H1 (cell line): ENCODE results near the gene PTPRE. TPM values are rescaled to one million over a fixed set of nuclear protein-coding genes. Genes with fewer than 3 reads are reported as not detected.

ENCODE experiments used
- CTCF ChIA-PET: fragments of 300-600 bp; sonication (Branson Sonifier 250); formaldehyde crosslinking; loops from one replicate; lab custom pipeline; 2021; ENCODE audit not compliant: partially characterized antibody; lab: Charles Lee
- POLR2A ChIA-PET: fragments of 300-600 bp; sonication (Branson Sonifier 250); formaldehyde crosslinking; loops from one replicate; lab custom pipeline; 2021; ENCODE audit warnings: inconsistent platforms; ENCODE audit not compliant: partially characterized antibody; lab: Charles Lee
- DNase-seq, 2 experiments: peaks; one replicate each; pipeline versions ENCODE4 v3.0.0 to v3.0.0-alpha.2; 2010 to 2022; ENCODE audit warnings: low spot score in 2 of 2, low read depth in 1 of 2, mixed read lengths in 1 of 2
- FAIRE-seq: peaks from 2 replicates; lab custom pipeline; 2011; peaks lifted over from hg19 to GRCh38; lab: Jason Lieb, UNC
- H2AFZ ChIP-seq: 2 replicates; pipeline ENCODE4 v1.8.1; 2012; ENCODE audit warnings: low read length, inconsistent platforms
- H2AK5ac ChIP-seq: 2 replicates; pipeline ENCODE4 v1.6.1; 2013; ENCODE audit warnings: low read depth, low read length
- H2BK120ac ChIP-seq: replicated peaks from 2 replicates; pipeline ENCODE3; 2013; ENCODE audit warnings: low read depth, low read length, inconsistent platforms
- H2BK12ac ChIP-seq: 2 replicates; pipeline ENCODE4 v1.6.1; 2013; ENCODE audit warnings: low read depth, low read length
- H2BK15ac ChIP-seq: 2 replicates; pipeline ENCODE4 v1.6.1; 2013; ENCODE audit warnings: low read length
- H2BK20ac ChIP-seq: 2 replicates; pipeline ENCODE4 v1.6.1; 2013; ENCODE audit warnings: low read length
- H2BK5ac ChIP-seq: 2 replicates; pipeline ENCODE4 v1.6.1; 2013; ENCODE audit warnings: low read depth, low read length
- H3K14ac ChIP-seq: 2 replicates; pipeline ENCODE4 v1.6.1; 2013; ENCODE audit warnings: inconsistent platforms; ENCODE audit not compliant: insufficient read length
- H3K18ac ChIP-seq: 2 replicates; pipeline ENCODE4 v1.6.1; 2013; ENCODE audit warnings: low read length; ENCODE audit errors: extremely low read depth
- H3K23ac ChIP-seq: 2 replicates; pipeline ENCODE4 v1.6.1; 2013; ENCODE audit warnings: inconsistent platforms; ENCODE audit not compliant: insufficient read length
- H3K23me2 ChIP-seq: 2 replicates; pipeline ENCODE4 v1.6.1; 2013; ENCODE audit warnings: low read depth, low read length
- H3K27ac ChIP-seq: 2 replicates; pipeline ENCODE4 v1.6.1; 2011; ENCODE audit warnings: low read depth, low read length, inconsistent platforms
- H3K27me3 ChIP-seq, 4 experiments: replicated peaks in 1 of 4; 1 replicate in 1 of 4; 2 replicates in 3 of 4; pipeline versions ENCODE4 v1.6.1 to v1.8.1; 2011 to 2013; ENCODE audit warnings: low read length in 3 of 4, mild to moderate bottlenecking in 3 of 4, inconsistent platforms in 2 of 4, mixed read lengths in 2 of 4, moderate library complexity in 1 of 4; ENCODE audit not compliant: control insufficient read depth in 3 of 4, insufficient read depth in 3 of 4; ENCODE audit errors: extremely low read depth in 1 of 4
- H3K36me3 ChIP-seq, 4 experiments: 2 replicates each; pipeline versions ENCODE4 v1.6.1 to v1.8.1; 2011 to 2013; ENCODE audit warnings: mild to moderate bottlenecking in 4 of 4, low read length in 3 of 4, moderate library complexity in 2 of 4, control low read depth in 1 of 4, inconsistent platforms in 1 of 4; ENCODE audit not compliant: insufficient read depth in 4 of 4, control insufficient read depth in 2 of 4
- H3K4ac ChIP-seq: replicated peaks from 2 replicates; pipeline ENCODE3; 2013; ENCODE audit warnings: low read length, low read depth, mixed read lengths, inconsistent platforms; ENCODE audit not compliant: insufficient read length
- H3K4me1 ChIP-seq, 4 experiments: replicated peaks in 1 of 4; 1 replicate in 1 of 4; 2 replicates in 3 of 4; pipeline versions ENCODE4 v1.6.1 to v1.8.1; 2011 to 2013; ENCODE audit warnings: low read length in 3 of 4, inconsistent platforms in 2 of 4, mixed read lengths in 1 of 4; ENCODE audit not compliant: insufficient read depth in 4 of 4, control insufficient read depth in 3 of 4
- H3K4me2 ChIP-seq, 2 experiments: 2 replicates each; pipeline versions ENCODE4 v1.6.1 to v1.8.1; 2011 to 2013; ENCODE audit warnings: low read depth in 2 of 2, low read length in 2 of 2, control low read depth in 1 of 2, inconsistent platforms in 1 of 2, mild to moderate bottlenecking in 1 of 2; ENCODE audit not compliant: insufficient read depth in 1 of 2
- H3K4me3 ChIP-seq, 4 experiments: fragments of 200-600, 300-600 bp in 1 of 4; sonication (generic), shearing (Covaris generic), sonication (Bioruptor Twin) in 1 of 4; 2 replicates each; pipeline versions ENCODE4 v1.5.1 to v1.8.1; 2011 to 2016; ENCODE audit warnings: low read length in 4 of 4, low read depth in 3 of 4, control low read depth in 2 of 4, inconsistent platforms in 2 of 4, mild to moderate bottlenecking in 2 of 4, mixed read lengths in 1 of 4, moderate library complexity in 1 of 4; ENCODE audit not compliant: insufficient read depth in 2 of 4; ENCODE audit errors: extremely low read depth in 1 of 4
- H3K56ac ChIP-seq: replicated peaks from 2 replicates; pipeline ENCODE3; 2013; ENCODE audit warnings: low read depth, mild to moderate bottlenecking, mixed read lengths, low read length, inconsistent platforms; ENCODE audit not compliant: insufficient read length
- H3K79me1 ChIP-seq: 2 replicates; pipeline ENCODE4 v1.6.1; 2013; ENCODE audit warnings: low read depth, low read length, control low read depth
- H3K79me2 ChIP-seq, 2 experiments: 2 replicates each; pipeline versions ENCODE4 v1.6.1 to v1.8.1; 2012 to 2013; ENCODE audit warnings: low read length in 2 of 2, mild to moderate bottlenecking in 2 of 2, inconsistent platforms in 1 of 2; ENCODE audit not compliant: insufficient read depth in 2 of 2, control insufficient read depth in 1 of 2
- H3K9ac ChIP-seq, 4 experiments: replicated peaks in 1 of 4; 1 replicate in 1 of 4; 2 replicates in 3 of 4; pipeline versions ENCODE4 v1.6.1 to v1.8.1; 2011 to 2013; ENCODE audit warnings: low read depth in 3 of 4, low read length in 3 of 4, control low read depth in 2 of 4, mild to moderate bottlenecking in 2 of 4, moderate library complexity in 2 of 4, inconsistent platforms in 1 of 4; ENCODE audit errors: extremely low read depth in 1 of 4
- H3K9me3 ChIP-seq, 2 experiments: 2 replicates each; pipeline versions ENCODE4 v1.6.1 to v1.8.1; 2012 to 2013; ENCODE audit warnings: mild to moderate bottlenecking in 2 of 2, moderate library complexity in 2 of 2, control low read depth in 1 of 2, inconsistent platforms in 1 of 2, low read depth in 1 of 2, low read length in 1 of 2, mixed read lengths in 1 of 2; ENCODE audit not compliant: insufficient read depth in 2 of 2
- H4K20me1 ChIP-seq, 2 experiments: replicated peaks in 1 of 2; 2 replicates each; pipeline versions ENCODE3 to v1.8.1; 2011 to 2013; ENCODE audit warnings: inconsistent platforms in 2 of 2, low read length in 2 of 2, mild to moderate bottlenecking in 1 of 2; ENCODE audit not compliant: insufficient read depth in 2 of 2, control insufficient read depth in 1 of 2
- H4K5ac ChIP-seq: 2 replicates; pipeline ENCODE4 v1.6.1; 2013; ENCODE audit warnings: low read length, low read depth, mixed read lengths, inconsistent platforms; ENCODE audit not compliant: insufficient read length
- H4K8ac ChIP-seq: 2 replicates; pipeline ENCODE4 v1.8.0; 2013; ENCODE audit warnings: mild to moderate bottlenecking, moderate library complexity, low read length, inconsistent platforms; ENCODE audit not compliant: insufficient read depth; ENCODE audit errors: extremely low read depth
- H4K91ac ChIP-seq: replicated peaks from 2 replicates; pipeline ENCODE3; 2013; ENCODE audit warnings: low read length, mixed read lengths, inconsistent platforms; ENCODE audit not compliant: insufficient read length
- BACH1 ChIP-seq: IDR thresholded peaks from 2 replicates; pipeline ENCODE4 v1.6.1; 2012; ENCODE audit warnings: low read length, improper control_type of control experiment
- BRCA1 ChIP-seq: IDR thresholded peaks from 2 replicates; pipeline ENCODE4 v1.6.1; 2012; ENCODE audit warnings: low read depth, low read length, improper control_type of control experiment
- CHD2 ChIP-seq: IDR thresholded peaks from 2 replicates; pipeline ENCODE4 v1.6.1; 2012; ENCODE audit warnings: low read length, improper control_type of control experiment
- FOSL1 ChIP-seq: IDR thresholded peaks from 2 replicates; pipeline ENCODE4 v1.6.1; 2011; ENCODE audit warnings: mild to moderate bottlenecking, low read depth, low read length, moderate library complexity; ENCODE audit not compliant: insufficient read depth
- HDAC2 ChIP-seq, 2 experiments: fragments of 300-600 bp in 1 of 2; sonication (generic) in 1 of 2; IDR thresholded peaks; 2 replicates each; pipeline ENCODE4 v1.6.1; 2011 to 2012; ENCODE audit warnings: low read depth in 2 of 2, low read length in 2 of 2, mild to moderate bottlenecking in 2 of 2, moderate library complexity in 2 of 2, borderline replicate concordance in 1 of 2, inconsistent platforms in 1 of 2
- HDAC6 ChIP-seq: IDR thresholded peaks from one replicate; pipeline ENCODE4 v1.7.1; 2012; ENCODE audit warnings: low read depth, mild to moderate bottlenecking, inconsistent platforms, low read length, moderate library complexity
- KDM1A ChIP-seq: fragments of 200-600, 300-600 bp; sonication (generic); IDR thresholded peaks from 2 replicates; pipeline ENCODE4 v1.7.1; 2016; ENCODE audit warnings: mild to moderate bottlenecking, low read length, borderline replicate concordance
- RNF2 ChIP-seq: fragments of 200-900, 300-1000 bp; sonication (generic); IDR thresholded peaks from 2 replicates; pipeline ENCODE4 v1.7.1; 2016; ENCODE audit warnings: borderline replicate concordance, low read depth, mild to moderate bottlenecking, antibody characterized with exemption, low read length; ENCODE audit not compliant: poor library complexity, severe bottlenecking; ENCODE audit errors: missing control alignments
- SIX5 ChIP-seq: IDR thresholded peaks from 2 replicates; pipeline ENCODE4 v1.6.1; 2011; ENCODE audit warnings: mild to moderate bottlenecking, low read depth, low read length
- SP1 ChIP-seq: IDR thresholded peaks from 2 replicates; pipeline ENCODE4 v1.6.1; 2011; ENCODE audit warnings: low read depth, low read length
- SP4 ChIP-seq: IDR thresholded peaks from 2 replicates; pipeline ENCODE4 v1.6.1; 2012; ENCODE audit warnings: low read length, inconsistent platforms
- SUZ12 ChIP-seq: fragments of 200-600 bp; sonication (generic); IDR thresholded peaks from 2 replicates; pipeline ENCODE4 v1.6.1; 2012; ENCODE audit warnings: mild to moderate bottlenecking, inconsistent platforms, low read length, moderate library complexity, mixed read lengths
- TBP ChIP-seq: IDR thresholded peaks from 2 replicates; pipeline ENCODE4 v1.6.1; 2011; ENCODE audit warnings: low read depth, low read length, improper control_type of control experiment
- WGBS, 2 experiments: shearing (Covaris generic) in 1 of 2; methylation state at CpG; one replicate each; pipeline versions ENCODE4 v1.1.6 to v1.1.7; 2013 to 2015; ENCODE audit warnings: low lambda C conversion rate in 2 of 2, mixed read lengths in 2 of 2, inconsistent platforms in 1 of 2, low coverage in 1 of 2, missing lambda C conversion rate in 1 of 2; ENCODE audit not compliant: insufficient replicate concordance in 2 of 2, insufficient coverage in 1 of 2, insufficient read length in 1 of 2; ENCODE audit errors: extremely low coverage in 1 of 2, missing lambda C conversion rate in 1 of 2; 5-methylcytosine and 5-hydroxymethylcytosine counted together
- polyA plus RNA-seq, 7 experiments: library from polyadenylated mRNA; depleted of rRNA in 3 of 7; stranded (reverse) in 5 of 7; unstranded in 2 of 7; fragments of >200 nt in 5 of 7; fragments of 200-250 nt in 2 of 7; gene quantifications; 1 replicate in 5 of 7; 2 replicates in 1 of 7; 4 replicates in 1 of 7; pipeline versions ENCODE4 v1.2.1 to v1.2.3, GENCODE V29; 2011 to 2013; ENCODE audit warnings: missing spikeins in 2 of 7, mixed read lengths in 2 of 7
- total RNA-seq: library from RNA; stranded (reverse); fragmentation: NEBNext Ultra II Directional; extraction: Animal tissue kit (Norgen Biotek cat#: 25700); gene quantifications from 2 replicates; pipeline ENCODE4 v1.2.1, GENCODE V29; 2021

The PTPRE gene
- total and polyA plus RNA-seq, 2 of the 8 experiments (the other 6 are each of a cell fraction or from before 2014, with no cell fraction given): 0.33 to 0.54 TPM

GRCh38 chr10:128032466-128032865, 125.6 kb downstream of the PTPRE start:
- no peaks in the 10 kb centered on the region; a peak in 1 of 7 replicates for H3K4me1 ChIP-seq
- no peaks in the 10 kb centered on the region; the same call in 1 of the 2 replicates for H3K79me1 ChIP-seq
- no peaks in the 10 kb centered on the region for H3K36me3 ChIP-seq
- no peak overlapping the region for H2BK12ac ChIP-seq
- no peak overlapping the region for H3K56ac ChIP-seq
- no peak overlapping the region for H2BK15ac ChIP-seq
- H2BK120ac ChIP-seq: no peak overlapping the region
- no peak overlapping the region for H3K27ac ChIP-seq
- no peaks in the 10 kb centered on the region for H3K27me3 ChIP-seq
- no peaks in the 10 kb centered on the region for H3K9me3 ChIP-seq
- no peak overlapping the region for H3K4me2 ChIP-seq
- no peak overlapping the region for H2BK5ac ChIP-seq
- no peak overlapping the region for H4K91ac ChIP-seq
- H3K23ac ChIP-seq: no peak overlapping the region
- no peaks in the 10 kb centered on the region for H4K20me1 ChIP-seq
- ChIA-PET CTCF (interaction anchor here (0.7 to 6.7 kb wide), 3 partner anchors 11 to 46 kb away, joined by 3 to 28 read pairs (median 4); no protein-coding TSS in a partner anchor), POLR2A (no interaction called here)
- no peak overlapping the region for H4K5ac ChIP-seq
- H3K14ac ChIP-seq: no peak overlapping the region
- H3K9ac ChIP-seq: no peak overlapping the region
- H3K4ac ChIP-seq: no peak overlapping the region
- H3K4me3 ChIP-seq: no peak overlapping the region
- WGBS, 2 experiments: 72% methylated on average over 5 of the region's 5 CpGs; no CpG with 5 or more reads in 1 of the 2 experiments
- H2BK20ac ChIP-seq: no peak overlapping the region
- DNase-seq (no peak), FAIRE-seq (no peak)
- no peak overlapping the region for H2AK5ac ChIP-seq
- no peak overlapping the region for H4K8ac ChIP-seq
- H3K18ac ChIP-seq: no peak overlapping the region
- TF ChIP-seq SP1 (no peak), SP4 (no peak), KDM1A (no peak), FOSL1 (no peak), HDAC2 (IDR thresholded peaks at IDR 0.05; ENCODE audit: borderline replicate concordance in 1 of 2, low read depth in 2 of 2, low read length in 2 of 2) (no peak), CHD2 (no peak), SIX5 (no peak), RNF2 (no peak), BRCA1 (no peak), BACH1 (no peak), HDAC6 (no peak), SUZ12 (no peak), TBP (no peak)
- H3K23me2 ChIP-seq: no peaks in the 10 kb centered on the region
- no peaks in the 10 kb centered on the region for H3K79me2 ChIP-seq
- no peak overlapping the region for H2AFZ ChIP-seq
